ENCODE data around the gene ETV3.

DNA sequence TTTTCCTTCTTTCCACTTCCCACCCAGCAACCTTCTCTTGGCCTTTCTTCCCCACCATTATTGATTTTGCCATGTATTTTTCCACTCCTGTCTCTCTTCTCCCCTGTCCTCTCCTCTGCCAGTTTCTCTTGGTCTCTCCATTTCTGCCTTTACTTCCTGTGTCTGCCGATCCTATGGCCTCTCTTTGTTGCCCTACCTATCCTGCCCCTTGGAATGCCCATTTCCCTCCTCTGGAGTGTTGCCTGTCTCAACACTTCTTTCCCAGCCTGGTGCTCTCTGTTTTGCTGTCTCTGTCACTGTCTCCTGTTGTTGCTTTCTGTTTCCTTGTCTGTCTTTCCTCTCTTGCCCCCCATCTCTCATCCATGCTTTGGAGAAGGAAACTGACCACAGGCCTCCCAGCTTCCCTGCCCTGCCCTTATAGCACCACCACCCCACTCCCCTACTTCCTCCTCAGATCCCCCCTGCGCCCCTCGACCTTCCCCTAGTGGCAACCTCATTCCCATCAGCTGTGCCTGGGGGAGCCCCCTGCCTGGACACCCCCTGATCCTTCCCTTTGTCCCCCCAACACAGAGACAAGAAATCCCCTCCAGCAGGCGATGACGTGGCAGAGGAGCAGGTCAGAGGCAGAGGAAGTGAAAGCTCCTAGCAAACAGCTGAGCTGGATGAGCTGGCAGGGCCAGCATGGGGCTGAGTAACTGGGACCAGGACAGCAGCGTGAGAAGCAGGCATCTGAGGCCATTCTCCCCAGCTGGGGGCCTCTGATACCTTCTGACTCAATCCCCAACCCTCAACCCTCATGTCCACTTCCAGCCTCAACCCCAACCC, 32.0 kb downstream of the ETV3 start:
- TF ChIP-seq POLR2AphosphoS5 (IDR thresholded peaks at IDR 0.05; ENCODE audit: low read depth, low read length), result no peak
- TF ChIP-seq SIN3A (IDR thresholded peaks at IDR 0.05; ENCODE audit: borderline replicate concordance, insufficient read depth, low read length), result no peak
- TF ChIP-seq TAF1 (IDR thresholded peaks at IDR 0.05; ENCODE audit: borderline replicate concordance, insufficient read depth, low read length), result no peak
